Prostate gland (tissue), 2 donors: ENCODE data around the gene CLDN34. TPM values are rescaled to one million over a fixed set of nuclear protein-coding genes. Genes with fewer than 3 reads are reported as not detected.

Source experiments
- DNase-seq: peaks from one replicate; pipeline ENCODE4 v3.0.0-alpha.2; 2019; ENCODE audit warnings: low spot score
- H3K27ac ChIP-seq, 2 donors: fragments of 200-600 bp; sonication (generic); 2 replicates each; pipeline ENCODE4 v1.5.1; 2017 to 2019
- H3K27me3 ChIP-seq: fragments of 200-600 bp; sonication (generic); replicated peaks from 2 replicates; pipeline ENCODE4 v1.5.1; 2019; ENCODE audit not compliant: insufficient read depth
- H3K36me3 ChIP-seq, 2 donors: fragments of 200-600 bp; sonication (generic); 1 replicate in 1 of 2; 2 replicates in 1 of 2; pipeline versions ENCODE4 v1.5.1 to v1.8.1; 2017 to 2019
- H3K4me1 ChIP-seq: fragments of 200-600 bp; sonication (generic); replicated peaks from 2 replicates; pipeline ENCODE4 v1.5.1; 2019
- H3K4me3 ChIP-seq, 2 donors: fragments of 200-600 bp; sonication (generic); 2 replicates each; pipeline ENCODE4 v1.5.1; 2017 to 2019
- H3K9me3 ChIP-seq: fragments of 200-600 bp; sonication (generic); 2 replicates; pipeline ENCODE4 v1.5.1; 2017
- POLR2A ChIP-seq: fragments of 450-650 bp; IDR thresholded peaks from one replicate; pipeline ENCODE4 v1.6.1; 2016; ENCODE audit warnings: antibody characterized with exemption, mild to moderate bottlenecking
- POLR2AphosphoS5 ChIP-seq: sonication (generic); formaldehyde crosslinking; IDR thresholded peaks from one replicate; pipeline ENCODE4 v1.6.1; 2017; ENCODE audit warnings: antibody characterized with exemption
- WGBS: methylation state at CpG from one replicate; pipeline ENCODE4 v1.1.5; 2018; 5-methylcytosine and 5-hydroxymethylcytosine counted together
- intact Hi-C: fragments of 100-400 bp; cut with DNase I; formaldehyde crosslinking; loops from one replicate; pipeline ENCODE4 v1.14.2; 2022
- total RNA-seq, 2 donors: library from RNA; depleted of rRNA; stranded (reverse); fragments of >200 nt; gene quantifications; one replicate each; pipeline ENCODE4 v1.1.0, GENCODE V29; 2016
- TF ChIP-seq, protein P1 (sequence below), 4 experiments: fragments of 200-600 bp in 2 of 4; fragments of 450-650 bp in 2 of 4; sonication (generic) in 2 of 4; IDR thresholded peaks; 1 replicate in 3 of 4; 2 replicates in 1 of 4; pipeline ENCODE4 v1.5.1; 2016 to 2019; ENCODE audit warnings: antibody characterized with exemption in 4 of 4, mild to moderate bottlenecking in 2 of 4, moderate library complexity in 2 of 4

The CLDN34 gene
- total RNA-seq, 2 donors from 2014 or later, result 0.36 TPM; not detected in 1

GRCh38 chrX:10006086-10006485, 38.9 kb downstream of the CLDN34 start:
- Histone ChIP-seq H3K9me3 (no peaks in the 10 kb centered on the region), H3K4me3 (no peak overlapping the region), H3K27ac (no peak overlapping the region), H3K4me1 (no peaks in the 10 kb centered on the region), H3K27me3 (no peaks in the 10 kb centered on the region), H3K36me3 (no peaks in the 10 kb centered on the region)
- DNase-seq, result no peak
- TF ChIP-seq, protein P1, sequence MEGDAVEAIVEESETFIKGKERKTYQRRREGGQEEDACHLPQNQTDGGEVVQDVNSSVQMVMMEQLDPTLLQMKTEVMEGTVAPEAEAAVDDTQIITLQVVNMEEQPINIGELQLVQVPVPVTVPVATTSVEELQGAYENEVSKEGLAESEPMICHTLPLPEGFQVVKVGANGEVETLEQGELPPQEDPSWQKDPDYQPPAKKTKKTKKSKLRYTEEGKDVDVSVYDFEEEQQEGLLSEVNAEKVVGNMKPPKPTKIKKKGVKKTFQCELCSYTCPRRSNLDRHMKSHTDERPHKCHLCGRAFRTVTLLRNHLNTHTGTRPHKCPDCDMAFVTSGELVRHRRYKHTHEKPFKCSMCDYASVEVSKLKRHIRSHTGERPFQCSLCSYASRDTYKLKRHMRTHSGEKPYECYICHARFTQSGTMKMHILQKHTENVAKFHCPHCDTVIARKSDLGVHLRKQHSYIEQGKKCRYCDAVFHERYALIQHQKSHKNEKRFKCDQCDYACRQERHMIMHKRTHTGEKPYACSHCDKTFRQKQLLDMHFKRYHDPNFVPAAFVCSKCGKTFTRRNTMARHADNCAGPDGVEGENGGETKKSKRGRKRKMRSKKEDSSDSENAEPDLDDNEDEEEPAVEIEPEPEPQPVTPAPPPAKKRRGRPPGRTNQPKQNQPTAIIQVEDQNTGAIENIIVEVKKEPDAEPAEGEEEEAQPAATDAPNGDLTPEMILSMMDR (IDR thresholded peaks at IDR 0.05), result no peak
- no peak for TF ChIP-seq POLR2AphosphoS5
- TF ChIP-seq POLR2A, result no peak
- intact Hi-C loops, result no loop called here
- WGBS, result 91% methylated on average over 8 of the region's 8 CpGs

DNA sequence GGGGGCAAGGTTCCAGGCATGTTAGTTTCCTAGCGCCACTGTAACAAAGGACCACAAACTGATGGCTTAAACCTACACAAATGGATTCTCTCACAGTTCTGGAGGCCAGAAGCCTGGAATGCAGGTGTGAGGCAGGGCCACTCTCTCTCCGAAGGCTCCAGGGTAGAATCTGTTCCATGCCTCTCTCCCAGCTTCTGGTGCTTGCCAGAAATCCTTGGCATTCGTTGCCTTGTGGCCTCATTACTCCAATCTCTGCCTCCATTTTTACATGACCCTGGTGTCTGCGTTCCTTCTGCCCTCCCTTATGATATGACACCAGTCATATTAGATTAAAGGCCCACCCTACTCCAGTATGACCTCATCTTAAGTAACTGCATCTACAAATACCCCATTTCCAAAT, 39.6 kb downstream of the CLDN34 start:
- H3K36me3 ChIP-seq, result no peaks in the 10 kb centered on the region
- no peak overlapping the region for H3K4me3 ChIP-seq
- no peaks in the 10 kb centered on the region for H3K27me3 ChIP-seq
- TF ChIP-seq, protein P1 (IDR thresholded peaks at IDR 0.05), result no peak
- no peak for TF ChIP-seq POLR2AphosphoS5
- TF ChIP-seq POLR2A, result no peak
- intact Hi-C loops, result no loop called here
- no peak for DNase-seq
- WGBS, result 64% methylated on average over 4 of the region's 4 CpGs
- H3K27ac ChIP-seq, result no peak overlapping the region
- H3K9me3 ChIP-seq, result no peaks in the 10 kb centered on the region
- no peaks in the 10 kb centered on the region for H3K4me1 ChIP-seq

- intact Hi-C loops, result no loop called here
- H3K9me3 ChIP-seq, result no peaks in the 10 kb centered on the region
- H3K36me3 ChIP-seq, result no peaks in the 10 kb centered on the region
- 83% methylated on average over 3 of the region's 3 CpGs for WGBS
- H3K4me3 ChIP-seq, result no peak overlapping the region
- H3K4me1 ChIP-seq, result no peaks in the 10 kb centered on the region
- no peak for DNase-seq
- TF ChIP-seq POLR2A, result no peak
- TF ChIP-seq, protein P1 (IDR thresholded peaks at IDR 0.05), result no peak
- no peak for TF ChIP-seq POLR2AphosphoS5
- no peaks in the 10 kb centered on the region for H3K27me3 ChIP-seq
- no peak overlapping the region for H3K27ac ChIP-seq
These were observed 40.5 kb downstream of the CLDN34 start for GRCh38 chrX:10007621-10008020.

DNA sequence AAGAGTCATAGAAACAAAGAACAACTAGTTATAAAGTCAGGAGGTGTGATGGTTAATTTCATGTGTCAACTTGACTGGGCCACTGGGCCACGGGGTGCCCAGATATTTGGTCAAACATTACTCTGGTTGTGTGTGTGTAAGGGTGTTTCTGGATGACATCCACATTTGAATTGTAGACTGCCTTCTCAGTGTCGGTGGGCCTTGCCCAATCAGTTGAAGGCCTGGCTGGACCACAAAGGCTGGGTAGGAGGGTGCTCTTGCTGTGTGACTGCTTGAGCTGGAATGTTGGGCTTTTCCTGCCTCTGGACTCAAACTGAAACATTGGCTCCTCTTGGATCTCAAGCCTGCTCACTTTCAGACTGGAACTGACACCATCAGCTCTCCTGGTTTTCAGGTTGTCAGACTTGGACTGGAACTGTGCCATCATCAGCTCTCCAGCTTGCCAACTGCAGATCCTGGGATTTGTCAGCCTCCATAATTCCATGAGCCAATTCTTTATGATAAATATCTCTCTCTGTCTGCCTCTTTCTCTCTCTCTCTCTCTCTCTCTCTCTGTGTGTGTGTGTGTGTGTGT, 41.4 kb downstream of the CLDN34 start:
- intact Hi-C loops, result no loop called here
- WGBS, result 87% methylated on average over 2 of the region's 2 CpGs
- TF ChIP-seq POLR2AphosphoS5, result no peak
- no peak for TF ChIP-seq POLR2A
- TF ChIP-seq, protein P1 (IDR thresholded peaks at IDR 0.05), result no peak
- Histone ChIP-seq H3K4me1 (no peaks in the 10 kb centered on the region), H3K4me3 (no peak overlapping the region), H3K27me3 (no peaks in the 10 kb centered on the region), H3K36me3 (no peaks in the 10 kb centered on the region), H3K27ac (no peak overlapping the region), H3K9me3 (no peaks in the 10 kb centered on the region)
- DNase-seq, result no peak

DNA sequence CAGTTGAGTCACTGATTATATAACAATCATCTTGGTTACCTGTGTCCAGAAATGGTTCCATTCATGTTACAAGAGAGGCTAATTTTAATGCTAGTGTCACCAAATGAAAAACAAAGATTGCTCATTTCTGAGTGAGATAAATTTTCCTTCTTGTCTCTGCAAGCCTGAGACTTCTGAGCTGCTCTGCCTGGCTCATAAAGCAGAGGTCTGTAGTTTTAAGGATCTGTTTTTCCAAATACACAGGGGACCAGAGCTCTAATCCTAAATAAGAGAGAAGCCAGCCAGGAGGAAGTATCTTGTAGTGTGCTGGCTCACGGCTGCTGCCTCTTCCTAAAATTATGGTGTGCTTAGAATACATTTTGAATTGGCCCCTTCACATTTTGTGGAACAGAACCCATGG, 42.6 kb downstream of the CLDN34 start:
- no peak for TF ChIP-seq POLR2A
- TF ChIP-seq, protein P1 (IDR thresholded peaks at IDR 0.05), result no peak
- no peak for TF ChIP-seq POLR2AphosphoS5
- H3K27me3 ChIP-seq, result no peaks in the 10 kb centered on the region
- WGBS, result 31% methylated on average over 1 of the region's 1 CpG
- no peak overlapping the region for H3K27ac ChIP-seq
- no peaks in the 10 kb centered on the region for H3K36me3 ChIP-seq
- H3K4me1 ChIP-seq, result no peaks in the 10 kb centered on the region
- no peak for DNase-seq
- no peaks in the 10 kb centered on the region for H3K9me3 ChIP-seq
- no peak overlapping the region for H3K4me3 ChIP-seq
- intact Hi-C loops, result no loop called here
